ENCODE results near the gene AADACL4. TPM values are rescaled to one million over a fixed set of nuclear protein-coding genes. Genes with fewer than 3 reads are reported as not detected.

The AADACL4 gene
- total and polyA plus RNA-seq, 9 of the 15 experiments (the other 6 are each of a cell fraction or from before 2014, with no cell fraction given) = not detected

DNA sequence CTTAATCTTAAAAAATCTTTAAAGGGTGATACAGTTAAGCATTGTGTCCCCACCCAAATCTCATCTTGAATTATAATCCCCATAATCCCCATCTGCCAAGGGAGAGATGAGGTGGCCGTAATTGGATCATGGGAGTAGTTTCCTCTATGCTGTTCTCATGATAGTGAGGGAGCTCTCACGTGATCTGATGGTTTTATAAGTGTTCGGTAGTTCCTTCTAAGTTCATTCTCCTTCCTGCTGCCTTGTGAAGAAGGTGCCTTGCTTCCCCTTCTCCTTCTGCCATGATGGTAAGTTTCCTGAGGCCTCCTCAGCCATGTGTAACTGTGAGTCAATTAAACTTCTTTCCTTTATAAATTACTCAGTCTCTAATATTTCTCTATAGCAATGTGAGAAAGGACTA, 36.6 kb upstream of the AADACL4 start:
- Histone ChIP-seq H3K79me2 (ENCODE audit: control insufficient read depth, insufficient read depth, low read length) (peaks cover 80% of the 10 kb centered on the region), H3K27ac (ENCODE audit: extremely low read depth, low read depth, low read length) (no peak overlapping the region; the same call in 2 of the 3 replicates), H3K9ac (ENCODE audit: insufficient read depth in 1 of 2, low read depth in 2 of 2, low read length in 2 of 2) (no peak overlapping the region), H3K27me3 (ENCODE audit: control insufficient read depth in 2 of 2, insufficient read depth in 2 of 2, low read length in 2 of 2) (no peaks in the 10 kb centered on the region), H3K4me3 (no peak overlapping the region), H3K4me2 (ENCODE audit: insufficient read depth, low read length) (no peak overlapping the region), H3K9me3 (replicated peaks; ENCODE audit: control insufficient read depth, insufficient read depth, low read depth, low read length) (no peaks in the 10 kb centered on the region; the same call in 1 of the 2 replicates), H3K4me1 (replicated peaks in 1 of 2; ENCODE audit: control insufficient read depth in 2 of 2, insufficient read depth in 2 of 2, low read length in 2 of 2) (peaks cover 27 to 30% of the 10 kb centered on the region in 2 experiments), H2AFZ (ENCODE audit: low read depth, low read length) (no peak overlapping the region), H3K9me1 (ENCODE audit: control insufficient read depth, insufficient read depth, low read length) (peaks cover 6% of the 10 kb centered on the region), H3K36me3 (ENCODE audit: control insufficient read depth, insufficient read depth, low read length) (peaks cover 75% of the 10 kb centered on the region), H4K20me1 (replicated peaks; ENCODE audit: control insufficient read depth, insufficient read depth, low read length) (peaks cover 22% of the 10 kb centered on the region)
- in situ Hi-C loops (cut with MboI) (loop anchor here (25.0 kb wide), 1 partner anchor 295 kb away; no protein-coding TSS in a partner anchor), intact Hi-C loops (cut with micrococcal nuclease) (no loop called here)
- ChIA-PET CTCF (ENCODE audit: low intra/inter-chr PET ratio) (no interaction called here), POLR2A (interaction anchor here (2.7 kb wide), 1 partner anchor 8 kb away, joined by 16 read pairs; no protein-coding TSS in a partner anchor)
- DNase-seq (ENCODE audit: extremely low read depth in 1 of 4, low spot score in 3 of 4) (no peak), FAIRE-seq (no peak), ATAC-seq (no peak)
- TF ChIP-seq TFE3 (CRISPR knock-in tag; IDR thresholded peaks at IDR 0.05) (peak; percentile 2; the same call in 1 of the 2 replicates), POLR2AphosphoS5 (IDR thresholded peaks at IDR 0.05; ENCODE audit: control insufficient read depth, insufficient read depth, low read depth, low read length) (peak; percentile 50; the same call in 1 of the 2 replicates), E2F5 (CRISPR knock-in tag; IDR thresholded peaks at IDR 0.05) (no peak)
- no TSS peak for BruUV-seq (replicated peaks)
- WGBS (ENCODE audit: insufficient coverage, low coverage, missing lambda C conversion rate) = 62% methylated on average over 3 of the region's 3 CpGs

Measured in K562 (cell line).